T-helper 2 cell treated with Interferon-gamma antibody and Interleukin-4, amounts not matched to agents 5 μg/mL and 100 μg/mL, for 36 hours (primary cell): ENCODE data around the gene BPIFB6.

ENCODE experiments used
- DNase-seq: peaks from one replicate; pipeline ENCODE4 v3.0.0; 2021; ENCODE audit warnings: low spot score
- H3K27ac Mint-ChIP-seq: one replicate; pipeline ENCODE4 v1.8.0; 2021; ENCODE audit warnings: mild to moderate bottlenecking, mixed read lengths
- H3K27me3 Mint-ChIP-seq: one replicate; pipeline ENCODE4 v1.8.0; 2021; ENCODE audit warnings: low read depth, mixed read lengths
- H3K36me3 Mint-ChIP-seq: one replicate; pipeline ENCODE4 v1.8.0; 2021; ENCODE audit warnings: low read depth, mixed read lengths
- H3K4me1 Mint-ChIP-seq: one replicate; pipeline ENCODE4 v1.8.0; 2021; ENCODE audit warnings: low read depth, mixed read lengths
- H3K4me3 Mint-ChIP-seq: one replicate; pipeline ENCODE4 v1.8.0; 2022; ENCODE audit warnings: mild to moderate bottlenecking, moderate library complexity, mixed read lengths
- H3K9me3 Mint-ChIP-seq: one replicate; pipeline ENCODE4 v1.8.0; 2021; ENCODE audit warnings: mixed read lengths

Gene BPIFB6

GRCh38 chr20:33081411-33082154 lies 50.1 kb downstream of the BPIFB6 start:
- H3K4me1 Mint-ChIP-seq, result no peaks in the 10 kb centered on the region
- H3K36me3 Mint-ChIP-seq, result no peaks in the 10 kb centered on the region
- no peaks in the 10 kb centered on the region for H3K9me3 Mint-ChIP-seq
- no peak for DNase-seq
- no peak overlapping the region for H3K4me3 Mint-ChIP-seq
- peaks cover 7% of the 10 kb centered on the region for H3K27me3 Mint-ChIP-seq
- no peak overlapping the region for H3K27ac Mint-ChIP-seq

- H3K27me3 Mint-ChIP-seq, result peaks cover 7% of the 10 kb centered on the region
- H3K9me3 Mint-ChIP-seq, result no peaks in the 10 kb centered on the region
- H3K27ac Mint-ChIP-seq, result no peak overlapping the region
- no peaks in the 10 kb centered on the region for H3K4me1 Mint-ChIP-seq
- DNase-seq, result no peak
- no peak overlapping the region for H3K4me3 Mint-ChIP-seq
- H3K36me3 Mint-ChIP-seq, result no peaks in the 10 kb centered on the region
Observed at GRCh38 chr20:33082546-33082945, 51.1 kb downstream of the BPIFB6 start.

GRCh38 chr20:33083544-33084340 lies 52.3 kb downstream of the BPIFB6 start:
- Mint-ChIP-seq H3K27ac (no peak overlapping the region), H3K4me1 (no peaks in the 10 kb centered on the region), H3K36me3 (no peaks in the 10 kb centered on the region), H3K4me3 (no peak overlapping the region), H3K9me3 (no peaks in the 10 kb centered on the region), H3K27me3 (peaks cover 3% of the 10 kb centered on the region)
- DNase-seq, result no peak

- Mint-ChIP-seq H3K27me3 (peaks cover 3% of the 10 kb centered on the region), H3K4me3 (no peak overlapping the region)
Observed at GRCh38 chr20:33084722-33085121, 53.3 kb downstream of the BPIFB6 start.

GRCh38 chr20:33086052-33086722 lies 54.7 kb downstream of the BPIFB6 start:
- H3K27me3 Mint-ChIP-seq, result no peaks in the 10 kb centered on the region
- no peaks in the 10 kb centered on the region for H3K9me3 Mint-ChIP-seq
- no peaks in the 10 kb centered on the region for H3K36me3 Mint-ChIP-seq
- no peak overlapping the region for H3K27ac Mint-ChIP-seq
- H3K4me1 Mint-ChIP-seq, result no peaks in the 10 kb centered on the region
- DNase-seq, result no peak
- no peak overlapping the region for H3K4me3 Mint-ChIP-seq

More at GRCh38 chr20:33084722-33085121, 53.3 kb downstream of the BPIFB6 start:
- Mint-ChIP-seq H3K4me1 (no peaks in the 10 kb centered on the region), H3K36me3 (no peaks in the 10 kb centered on the region), H3K27ac (no peak overlapping the region), H3K9me3 (no peaks in the 10 kb centered on the region)
- no peak for DNase-seq

GRCh38 chr20:33091147-33091546 lies 59.7 kb downstream of the BPIFB6 start:
- no peak for DNase-seq
- H3K27ac Mint-ChIP-seq, result no peak overlapping the region
- H3K4me1 Mint-ChIP-seq, result no peaks in the 10 kb centered on the region
- H3K4me3 Mint-ChIP-seq, result no peak overlapping the region
- no peaks in the 10 kb centered on the region for H3K9me3 Mint-ChIP-seq
- no peaks in the 10 kb centered on the region for H3K36me3 Mint-ChIP-seq
- no peaks in the 10 kb centered on the region for H3K27me3 Mint-ChIP-seq

- H3K27ac Mint-ChIP-seq, result no peak overlapping the region
- no peaks in the 10 kb centered on the region for H3K36me3 Mint-ChIP-seq
- no peak for DNase-seq
- no peaks in the 10 kb centered on the region for H3K4me1 Mint-ChIP-seq
- no peak overlapping the region for H3K4me3 Mint-ChIP-seq
- no peaks in the 10 kb centered on the region for H3K27me3 Mint-ChIP-seq
- H3K9me3 Mint-ChIP-seq, result no peaks in the 10 kb centered on the region
Observed at GRCh38 chr20:33091693-33092092, 60.2 kb downstream of the BPIFB6 start.

- no peak overlapping the region for H3K4me3 Mint-ChIP-seq
- no peaks in the 10 kb centered on the region for H3K27me3 Mint-ChIP-seq
- no peaks in the 10 kb centered on the region for H3K36me3 Mint-ChIP-seq
- no peak overlapping the region for H3K27ac Mint-ChIP-seq
- no peaks in the 10 kb centered on the region for H3K4me1 Mint-ChIP-seq
- no peaks in the 10 kb centered on the region for H3K9me3 Mint-ChIP-seq
- DNase-seq, result no peak
Observed at GRCh38 chr20:33092361-33092760, 60.9 kb downstream of the BPIFB6 start.

- Mint-ChIP-seq H3K4me3 (no peak overlapping the region), H3K27ac (no peak overlapping the region), H3K36me3 (no peaks in the 10 kb centered on the region), H3K4me1 (no peaks in the 10 kb centered on the region), H3K9me3 (no peaks in the 10 kb centered on the region), H3K27me3 (no peaks in the 10 kb centered on the region)
- no peak for DNase-seq
Observed at GRCh38 chr20:33093074-33093473, 61.6 kb downstream of the BPIFB6 start.

GRCh38 chr20:33093582-33093981 lies 62.1 kb downstream of the BPIFB6 start:
- H3K4me3 Mint-ChIP-seq, result no peak overlapping the region
- H3K9me3 Mint-ChIP-seq, result no peaks in the 10 kb centered on the region
- H3K27me3 Mint-ChIP-seq, result no peaks in the 10 kb centered on the region

More at GRCh38 chr20:33093582-33093981, 62.1 kb downstream of the BPIFB6 start:
- no peak for DNase-seq
- Mint-ChIP-seq H3K36me3 (no peaks in the 10 kb centered on the region), H3K27ac (no peak overlapping the region), H3K4me1 (no peaks in the 10 kb centered on the region)
